Subcutaneous adipose tissue (tissue), 4 donors: ENCODE measurements around the gene PEX10. TPM values are rescaled to one million over a fixed set of nuclear protein-coding genes. Genes with fewer than 3 reads are reported as not detected.

Experiments used
- CTCF ChIP-seq: fragments of 450-650 bp; IDR thresholded peaks from one replicate; pipeline ENCODE4 v1.5.1; 2016; ENCODE audit warnings: low read depth, mild to moderate bottlenecking, control low read depth, antibody characterized with exemption, moderate library complexity
- total RNA-seq, 4 donors: library from RNA; depleted of rRNA; stranded (reverse); fragments of >200 nt; gene quantifications; one replicate each; pipeline ENCODE4 v1.1.0, GENCODE V29; 2016

Gene PEX10
- total RNA-seq, 4 donors from 2014 or later: 16.0 to 45.0 (median 27.3) TPM

GRCh38 chr1:2356401-2356800, 56.0 kb downstream of the PEX10 start:
- TF ChIP-seq CTCF: no peak

GRCh38 chr1:2355373-2356261, 56.7 kb downstream of the PEX10 start:
- no peak for TF ChIP-seq CTCF

GRCh38 chr1:2354511-2355372, 57.6 kb downstream of the PEX10 start:
- no peak for TF ChIP-seq CTCF

Other genes starting within 250 kb of the PEX10 start
- gene FAAP20, start 217.8 kb downstream of the PEX10 start, total RNA-seq: 10 to 100 TPM; 15.8 to 41.1 (median 34.1) TPM
- gene SKI, start 184.2 kb downstream of the PEX10 start, total RNA-seq: 10 to 100 TPM; 24.3 to 67.6 (median 27.8) TPM
- 1 to 10 TPM; 2.8 to 9.6 (median 4.3) TPM for gene MORN1, start 21.0 kb downstream of the PEX10 start, total RNA-seq
- 10 to 100 TPM; 60.5 to 92.3 (median 76.4) TPM for gene RER1, start 20.7 kb downstream of the PEX10 start, total RNA-seq
- gene PLCH2, start 63.7 kb upstream of the PEX10 start, total RNA-seq: under 1 TPM in 2 of 4 donors, not detected in 2; 0.22 to 0.68 TPM
- 10 to 100 TPM; 11.4 to 24.4 (median 21.7) TPM for gene PANK4, start 114.0 kb upstream of the PEX10 start, total RNA-seq
- under 1 TPM in 1 of 4 donors, not detected in 3; 0.57 TPM for gene HES5, start 117.7 kb upstream of the PEX10 start, total RNA-seq
- 10 to 100 TPM; 34.4 to 94.6 (median 61.0) TPM for gene TNFRSF14, start 143.8 kb upstream of the PEX10 start, total RNA-seq
- 10 to 100 TPM in 1 of 4 donors, 1 to 10 TPM in 3; 6.4 to 11.1 (median 7.4) TPM for gene PRXL2B, start 174.2 kb upstream of the PEX10 start, total RNA-seq
- 1 to 10 TPM in 2 of 4 donors, not detected in 2; 1.3 to 4.0 TPM for gene MMEL1, start 220.5 kb upstream of the PEX10 start, total RNA-seq